Mesodermal cell (in vitro differentiated cells): Measurements from ENCODE around the gene DAPK1.

Experiments
- H3K27ac ChIP-seq: 2 replicates; pipeline ENCODE4 v1.7.0; 2013; ENCODE audit warnings: mild to moderate bottlenecking, low read depth, low read length, moderate library complexity; ENCODE audit not compliant: severe bottlenecking
- H3K36me3 ChIP-seq: 2 replicates; pipeline ENCODE4 v1.7.1; 2013; ENCODE audit warnings: mild to moderate bottlenecking, low read length, moderate library complexity; ENCODE audit not compliant: control insufficient read depth, insufficient read depth
- H3K4me1 ChIP-seq: one replicate; pipeline ENCODE4 v1.7.1; 2013; ENCODE audit warnings: mild to moderate bottlenecking, low read length; ENCODE audit not compliant: insufficient read depth, control insufficient read depth, poor library complexity, severe bottlenecking
- H3K4me3 ChIP-seq: 2 replicates; pipeline ENCODE4 v1.7.0; 2013; ENCODE audit warnings: low read length, control low read depth, mild to moderate bottlenecking; ENCODE audit not compliant: insufficient read depth, poor library complexity, severe bottlenecking; ENCODE audit errors: extremely low read depth
- H3K9me3 ChIP-seq: 2 replicates; pipeline ENCODE4 v1.7.1; 2013; ENCODE audit warnings: mild to moderate bottlenecking, low read length, moderate library complexity; ENCODE audit not compliant: control insufficient read depth
- WGBS, 2 experiments: methylation state at CpG; one replicate each; pipeline ENCODE4 v1.1.5; 2013; ENCODE audit warnings: missing lambda C conversion rate in 2 of 2; ENCODE audit not compliant: insufficient coverage in 2 of 2; 5-methylcytosine and 5-hydroxymethylcytosine counted together

Gene DAPK1

DNA sequence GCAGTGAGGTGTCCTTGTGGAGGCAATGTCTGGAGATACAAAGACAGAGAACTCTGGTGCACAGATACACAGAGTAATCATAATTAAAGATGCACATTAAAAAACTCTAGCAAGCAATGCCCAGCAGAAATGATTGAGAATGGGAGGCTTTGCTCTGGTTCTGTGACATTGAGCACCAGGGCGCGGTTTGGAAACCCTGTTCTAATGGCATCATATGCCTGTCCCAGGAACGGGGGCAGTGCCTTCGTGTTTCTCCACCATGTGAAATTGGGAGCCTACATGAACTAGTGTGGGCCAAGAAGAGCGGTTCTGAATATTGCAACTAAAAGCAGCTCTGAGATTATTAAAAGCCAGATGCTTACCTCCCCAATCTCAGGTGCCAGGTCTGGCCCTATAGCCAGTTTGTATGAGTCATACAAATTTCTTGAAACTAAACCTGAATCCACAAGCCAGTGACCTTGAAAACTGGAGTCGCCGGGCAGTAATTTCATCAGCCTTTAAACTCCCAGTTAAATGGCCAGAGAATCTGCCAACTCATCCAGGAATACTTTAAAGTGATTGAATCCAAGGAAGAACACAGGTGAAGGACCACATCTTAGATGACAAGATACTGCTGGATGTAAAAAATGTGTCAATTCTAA lies 206.1 kb downstream of the DAPK1 start:
- Histone ChIP-seq H3K9me3 (no peaks in the 10 kb centered on the region), H3K4me1 (peaks cover 7% of the 10 kb centered on the region), H3K27ac (no peak overlapping the region), H3K4me3 (no peak overlapping the region), H3K36me3 (peaks cover 53% of the 10 kb centered on the region)
- WGBS, 2 experiments = 84 to 94% methylated on average over 3 to 5 of the region's 7 CpGs

DNA sequence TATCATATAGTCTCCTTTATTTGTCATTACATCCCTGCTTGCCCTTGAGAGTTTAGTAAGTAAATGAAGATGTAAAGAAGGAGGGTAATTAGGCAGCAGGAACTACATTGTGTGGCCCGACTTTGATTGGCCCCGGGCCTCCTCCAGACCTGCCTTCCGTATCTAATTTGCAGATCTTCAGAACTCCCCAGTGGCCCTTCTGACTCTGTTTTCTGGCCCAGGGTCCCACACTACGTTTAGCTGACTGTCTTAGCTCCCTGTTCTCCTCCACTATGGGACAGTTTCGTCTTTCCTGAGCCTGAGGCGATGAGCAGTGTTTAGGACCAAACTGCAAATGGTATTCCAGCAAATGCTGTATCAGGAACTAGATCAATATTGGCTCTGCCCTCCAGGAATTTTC lies 206.7 kb downstream of the DAPK1 start:
- WGBS, 2 experiments = 93 to 97% methylated on average over 5 to 6 of the region's 6 CpGs
- Histone ChIP-seq H3K36me3 (peaks cover 54% of the 10 kb centered on the region), H3K4me1 (peaks cover 7% of the 10 kb centered on the region), H3K4me3 (no peak overlapping the region), H3K9me3 (no peaks in the 10 kb centered on the region), H3K27ac (no peak overlapping the region)

DNA sequence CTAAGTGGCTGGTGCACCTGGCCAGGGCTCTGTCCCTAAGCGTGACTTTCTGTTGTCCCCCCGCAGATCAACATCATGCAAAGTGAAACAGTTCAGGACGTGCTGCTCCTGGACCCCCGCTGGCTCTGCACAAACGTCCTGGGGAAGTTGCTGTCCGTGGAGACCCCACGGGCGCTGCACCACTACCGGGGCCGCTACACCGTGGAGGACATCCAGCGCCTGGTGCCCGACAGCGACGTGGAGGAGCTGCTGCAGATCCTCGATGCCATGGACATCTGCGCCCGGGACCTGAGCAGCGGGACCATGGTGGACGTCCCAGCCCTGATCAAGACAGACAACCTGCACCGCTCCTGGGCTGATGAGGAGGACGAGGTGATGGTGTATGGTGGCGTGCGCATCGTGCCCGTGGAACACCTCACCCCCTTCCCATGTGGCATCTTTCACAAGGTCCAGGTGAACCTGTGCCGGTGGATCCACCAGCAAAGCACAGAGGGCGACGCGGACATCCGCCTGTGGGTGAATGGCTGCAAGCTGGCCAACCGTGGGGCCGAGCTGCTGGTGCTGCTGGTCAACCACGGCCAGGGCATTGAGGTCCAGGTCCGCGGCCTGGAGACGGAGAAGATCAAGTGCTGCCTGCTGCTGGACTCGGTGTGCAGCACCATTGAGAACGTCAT lies 208.5 kb downstream of the DAPK1 start:
- Histone ChIP-seq H3K9me3 (no peaks in the 10 kb centered on the region), H3K4me1 (peaks cover 4% of the 10 kb centered on the region), H3K36me3 (peaks cover 46% of the 10 kb centered on the region), H3K27ac (no peak overlapping the region), H3K4me3 (no peak overlapping the region)
- 96 to 99% methylated on average over 33 to 37 of the region's 39 CpGs for WGBS, 2 experiments

DNA sequence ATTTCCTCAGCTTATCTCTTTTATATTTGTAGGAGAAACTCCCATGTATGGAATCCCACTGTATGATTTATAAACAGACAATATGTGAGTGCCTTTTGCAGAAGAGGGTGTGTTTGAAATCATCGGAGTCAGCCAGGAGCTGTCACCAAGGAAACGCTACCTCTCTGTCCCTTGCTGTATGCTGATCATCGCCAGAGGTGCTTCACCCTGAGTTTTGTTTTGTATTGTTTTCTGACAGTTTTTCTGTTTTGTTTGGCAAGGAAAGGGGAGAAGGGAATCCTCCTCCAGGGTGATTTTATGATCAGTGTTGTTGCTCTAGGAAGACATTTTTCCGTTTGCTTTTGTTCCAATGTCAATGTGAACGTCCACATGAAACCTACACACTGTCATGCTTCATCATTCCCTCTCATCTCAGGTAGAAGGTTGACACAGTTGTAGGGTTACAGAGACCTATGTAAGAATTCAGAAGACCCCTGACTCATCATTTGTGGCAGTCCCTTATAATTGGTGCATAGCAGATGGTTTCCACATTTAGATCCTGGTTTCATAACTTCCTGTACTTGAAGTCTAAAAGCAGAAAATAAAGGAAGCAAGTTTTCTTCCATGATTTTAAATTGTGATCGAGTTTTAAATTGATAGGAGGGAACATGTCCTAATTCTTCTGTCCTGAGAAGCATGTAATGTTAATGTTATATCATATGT lies 210.3 kb downstream of the DAPK1 start:
- peaks cover 40% of the 10 kb centered on the region for H3K36me3 ChIP-seq
- 93% methylated on average over 3 of the region's 6 CpGs for WGBS, 2 experiments
- H3K4me1 ChIP-seq = peaks cover 11% of the 10 kb centered on the region
- H3K4me3 ChIP-seq = no peak overlapping the region
- H3K9me3 ChIP-seq = no peaks in the 10 kb centered on the region
- H3K27ac ChIP-seq = no peak overlapping the region

DNA sequence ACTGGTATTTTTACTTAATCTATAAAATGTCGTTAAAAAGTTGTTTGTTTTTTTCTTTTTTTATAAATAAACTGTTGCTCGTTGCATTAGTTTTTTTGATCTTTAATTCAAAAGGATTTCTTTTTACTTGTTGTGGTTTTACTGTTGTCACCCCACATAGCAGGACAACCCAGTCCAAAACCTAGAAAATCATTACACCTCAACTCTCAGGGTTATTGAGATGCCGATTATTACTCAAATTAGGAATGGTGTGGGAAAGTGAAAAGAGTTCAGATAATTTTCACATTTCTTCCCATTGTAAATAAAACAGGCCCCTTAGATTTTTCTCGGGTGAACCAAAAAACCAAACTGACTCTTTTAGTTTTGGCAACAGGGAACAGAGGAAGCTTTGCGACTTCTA lies 210.9 kb downstream of the DAPK1 start:
- no peak overlapping the region for H3K4me3 ChIP-seq
- no peak overlapping the region for H3K27ac ChIP-seq
- peaks cover 11% of the 10 kb centered on the region for H3K4me1 ChIP-seq
- 100% methylated on average over 1 of the region's 5 CpGs for WGBS, 2 experiments
- H3K36me3 ChIP-seq = peaks cover 36% of the 10 kb centered on the region
- H3K9me3 ChIP-seq = no peaks in the 10 kb centered on the region

DNA sequence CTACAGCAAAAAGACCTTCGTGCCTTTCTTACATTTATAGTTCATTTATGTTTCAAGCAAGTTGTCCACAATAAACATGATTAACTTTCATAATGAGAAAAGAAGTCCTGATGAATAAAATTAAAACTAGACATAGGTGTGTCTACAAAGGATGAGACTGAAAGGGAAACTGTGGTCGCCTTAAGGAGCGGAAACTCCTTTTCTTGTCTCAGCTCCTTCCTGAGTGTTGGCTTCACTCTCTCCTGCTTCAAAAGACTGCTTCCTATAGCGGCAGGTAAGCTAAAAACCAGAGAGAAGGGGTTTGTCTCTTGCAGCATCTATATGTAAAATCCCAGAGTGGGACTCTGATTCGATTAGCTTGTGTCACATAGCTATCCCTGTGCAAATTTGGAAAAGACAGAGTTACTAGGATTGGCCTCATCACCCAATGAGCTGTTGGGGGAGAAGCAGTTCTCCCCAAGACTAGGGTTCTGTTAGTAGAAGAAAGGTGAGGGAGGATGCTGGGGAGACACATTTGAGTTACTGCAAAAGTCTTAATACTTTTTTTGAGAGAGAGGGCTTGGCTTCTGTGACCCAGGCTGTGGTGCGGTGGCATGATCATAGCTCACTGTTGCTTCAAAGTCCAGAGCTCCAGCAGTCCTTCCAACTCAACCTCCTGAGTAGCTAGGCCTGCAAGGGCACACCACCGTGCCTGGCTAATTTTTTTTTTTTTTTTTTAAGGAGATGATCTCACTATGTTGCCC lies 211.5 kb downstream of the DAPK1 start:
- H3K36me3 ChIP-seq = peaks cover 36% of the 10 kb centered on the region
- WGBS, 2 experiments = 94 to 98% methylated on average over 5 of the region's 7 CpGs
- H3K9me3 ChIP-seq = no peaks in the 10 kb centered on the region
- no peak overlapping the region for H3K27ac ChIP-seq
- H3K4me1 ChIP-seq = peaks cover 11% of the 10 kb centered on the region
- H3K4me3 ChIP-seq = no peak overlapping the region

DNA sequence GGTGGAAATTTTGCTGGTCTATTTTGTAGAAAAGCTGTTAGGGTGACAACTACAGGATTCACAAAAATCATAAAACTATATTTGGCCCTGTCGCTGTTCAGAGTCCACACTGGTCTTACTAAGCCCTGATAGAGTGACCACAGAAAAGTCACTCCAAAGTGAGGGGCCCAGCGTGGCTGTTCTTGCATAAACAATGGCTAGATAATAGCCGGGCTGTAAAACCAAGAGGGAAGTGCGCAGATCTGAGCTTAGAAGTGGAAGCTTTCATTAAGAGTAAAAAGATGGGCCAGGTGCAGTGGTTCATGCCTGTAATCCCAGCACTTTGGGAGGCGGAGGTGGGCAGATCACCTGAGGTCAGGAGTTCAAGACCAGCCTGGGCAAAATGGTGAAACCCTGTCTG lies 212.8 kb downstream of the DAPK1 start:
- Histone ChIP-seq H3K4me1 (peaks cover 11% of the 10 kb centered on the region), H3K9me3 (no peaks in the 10 kb centered on the region), H3K27ac (no peak overlapping the region), H3K36me3 (peaks cover 36% of the 10 kb centered on the region), H3K4me3 (no peak overlapping the region)
- 84 to 85% methylated on average over 5 of the region's 5 CpGs for WGBS, 2 experiments

DNA sequence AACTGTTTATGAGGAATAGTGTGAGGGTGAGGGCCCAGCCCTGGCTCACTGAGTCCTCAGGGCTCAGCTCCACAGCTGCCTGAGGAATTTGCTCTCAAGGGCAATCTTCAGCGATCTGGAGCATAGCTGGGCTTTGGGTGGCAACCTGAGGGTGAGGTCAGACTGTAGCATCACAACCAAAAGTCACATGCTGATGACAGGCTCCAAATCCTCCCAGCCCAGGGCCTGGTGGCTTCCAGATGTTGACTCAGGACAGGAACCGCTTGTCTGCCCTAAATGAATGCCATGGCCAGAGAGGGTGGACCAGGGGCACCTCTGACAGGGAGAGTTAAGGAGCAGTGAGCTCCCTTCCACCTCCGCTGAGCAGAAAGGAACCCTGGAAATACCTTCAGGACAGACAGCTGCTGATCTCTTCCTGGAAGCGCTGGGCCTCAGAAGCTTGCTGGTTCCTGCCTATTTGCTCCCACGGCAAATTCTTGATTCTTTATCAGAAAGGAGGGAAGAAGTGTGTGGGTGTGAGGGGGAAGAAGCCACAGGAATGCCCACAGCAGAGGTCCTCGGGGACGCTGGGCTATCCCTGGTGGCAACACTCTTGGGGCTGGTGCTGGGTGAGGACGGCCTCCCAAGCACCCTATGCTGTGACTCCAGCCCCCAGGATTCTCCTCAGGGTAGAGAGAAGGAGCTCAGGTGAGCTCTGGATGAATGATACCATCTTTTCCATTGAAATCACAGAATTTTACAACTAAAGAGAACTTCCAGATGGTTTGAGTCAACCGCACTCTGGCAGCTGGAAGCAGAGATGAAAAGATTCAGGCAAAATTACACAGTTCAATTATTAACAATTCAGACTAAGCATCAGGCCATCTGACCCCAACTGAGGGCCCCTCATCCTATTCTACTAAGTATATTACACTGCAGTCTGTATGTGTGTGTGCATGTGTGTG lies 214.5 kb downstream of the DAPK1 start:
- no peak overlapping the region for H3K4me3 ChIP-seq
- H3K27ac ChIP-seq = peak overlapping the region; percentile 76
- 81 to 85% methylated on average over 6 to 7 of the region's 9 CpGs for WGBS, 2 experiments
- H3K36me3 ChIP-seq = peaks cover 22% of the 10 kb centered on the region
- H3K9me3 ChIP-seq = no peaks in the 10 kb centered on the region
- H3K4me1 ChIP-seq = peaks cover 11% of the 10 kb centered on the region

DNA sequence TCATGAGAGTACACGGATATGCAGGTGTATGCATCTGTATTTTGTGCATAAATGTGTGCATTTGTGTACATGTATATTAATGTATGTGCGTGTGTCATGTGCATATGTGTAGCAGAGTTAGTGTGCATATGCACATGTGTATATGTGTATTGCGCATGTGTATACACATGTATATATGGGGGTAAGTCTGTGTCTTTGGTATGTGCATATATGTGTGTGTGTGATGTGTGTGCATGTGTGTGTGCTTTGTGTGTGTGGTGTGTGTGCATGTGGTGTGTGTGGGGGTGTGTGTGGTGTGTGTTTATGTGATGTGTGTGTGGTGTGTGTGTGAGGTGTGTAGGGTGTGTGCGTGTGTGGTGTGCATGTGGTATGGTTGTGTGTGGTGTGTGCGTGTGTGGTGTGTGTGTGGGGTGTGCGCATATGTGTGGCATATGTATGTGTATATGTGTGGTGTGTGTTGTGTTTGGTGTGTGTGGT lies 215.2 kb downstream of the DAPK1 start:
- 91 to 92% methylated on average over 6 of the region's 6 CpGs for WGBS, 2 experiments
- H3K27ac ChIP-seq = peak overlapping the region; percentile 67
- peaks cover 11% of the 10 kb centered on the region for H3K4me1 ChIP-seq
- no peak overlapping the region for H3K4me3 ChIP-seq
- H3K9me3 ChIP-seq = no peaks in the 10 kb centered on the region
- peaks cover 15% of the 10 kb centered on the region for H3K36me3 ChIP-seq
